ENCODE measurements around the gene MAPKAP1.
"Not testable (repeated sequence)": the region's sequence is repeated elsewhere in the genome, so short reads cannot be mapped to it uniquely, and the experiment has no call there.

MAPKAP1 gene

DNA sequence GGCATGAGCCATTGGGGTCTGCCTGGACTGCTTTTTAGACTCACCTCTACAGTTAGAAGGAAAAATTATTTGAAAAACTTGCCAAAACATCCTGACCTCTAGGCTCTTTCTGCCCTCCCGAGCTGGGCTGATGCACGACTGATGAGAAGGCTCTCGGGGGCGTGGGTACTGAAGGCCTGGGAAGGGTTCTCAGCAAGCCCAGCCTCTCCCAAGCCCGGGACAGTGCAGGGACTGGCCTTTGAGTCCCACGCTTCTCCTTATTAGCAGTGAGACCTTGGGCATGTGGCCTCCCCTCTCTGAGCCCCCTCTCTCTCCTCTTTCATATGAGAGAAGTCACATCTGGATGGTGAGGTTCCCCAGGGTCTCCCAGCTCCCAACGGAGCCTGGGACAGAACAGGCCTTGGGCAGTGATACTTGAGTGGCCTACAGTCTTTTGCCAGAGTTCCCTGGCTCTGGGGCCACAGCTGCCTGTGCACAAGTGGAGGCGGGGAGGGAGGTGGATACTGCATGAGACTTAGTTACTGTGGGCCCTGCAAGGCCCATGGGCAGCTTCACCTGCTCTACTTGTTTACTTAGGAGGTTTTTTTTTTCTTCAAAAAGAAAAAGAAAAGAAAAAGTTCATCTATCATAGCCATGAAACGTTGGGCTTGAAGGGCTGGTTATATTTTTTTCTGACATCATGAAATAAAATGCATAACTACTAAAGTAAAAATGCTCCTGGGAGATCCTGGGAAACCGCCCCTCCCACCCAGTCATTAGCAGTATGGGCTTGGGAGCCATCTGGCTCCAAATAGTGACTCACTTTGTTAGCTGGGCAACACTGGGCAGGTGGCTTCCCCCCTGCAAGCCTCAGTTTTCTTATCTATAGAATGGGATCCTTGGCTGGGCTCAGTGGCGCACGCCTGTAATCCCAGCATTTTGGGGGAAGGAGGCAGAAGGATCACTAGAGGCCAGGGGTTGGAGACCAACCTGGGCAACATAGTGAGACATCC, 306.0 kb downstream of the MAPKAP1 start:
- DNase-seq (ENCODE audit: low read depth), result peak; percentile 14
- no peak overlapping the region for H3K4me3 ChIP-seq (ENCODE audit: low read length)
- TF ChIP-seq, protein P1, sequence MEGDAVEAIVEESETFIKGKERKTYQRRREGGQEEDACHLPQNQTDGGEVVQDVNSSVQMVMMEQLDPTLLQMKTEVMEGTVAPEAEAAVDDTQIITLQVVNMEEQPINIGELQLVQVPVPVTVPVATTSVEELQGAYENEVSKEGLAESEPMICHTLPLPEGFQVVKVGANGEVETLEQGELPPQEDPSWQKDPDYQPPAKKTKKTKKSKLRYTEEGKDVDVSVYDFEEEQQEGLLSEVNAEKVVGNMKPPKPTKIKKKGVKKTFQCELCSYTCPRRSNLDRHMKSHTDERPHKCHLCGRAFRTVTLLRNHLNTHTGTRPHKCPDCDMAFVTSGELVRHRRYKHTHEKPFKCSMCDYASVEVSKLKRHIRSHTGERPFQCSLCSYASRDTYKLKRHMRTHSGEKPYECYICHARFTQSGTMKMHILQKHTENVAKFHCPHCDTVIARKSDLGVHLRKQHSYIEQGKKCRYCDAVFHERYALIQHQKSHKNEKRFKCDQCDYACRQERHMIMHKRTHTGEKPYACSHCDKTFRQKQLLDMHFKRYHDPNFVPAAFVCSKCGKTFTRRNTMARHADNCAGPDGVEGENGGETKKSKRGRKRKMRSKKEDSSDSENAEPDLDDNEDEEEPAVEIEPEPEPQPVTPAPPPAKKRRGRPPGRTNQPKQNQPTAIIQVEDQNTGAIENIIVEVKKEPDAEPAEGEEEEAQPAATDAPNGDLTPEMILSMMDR (IDR thresholded peaks at IDR 0.05; ENCODE audit: insufficient read depth, low read depth, low read length, missing control alignments), result no peak

DNA sequence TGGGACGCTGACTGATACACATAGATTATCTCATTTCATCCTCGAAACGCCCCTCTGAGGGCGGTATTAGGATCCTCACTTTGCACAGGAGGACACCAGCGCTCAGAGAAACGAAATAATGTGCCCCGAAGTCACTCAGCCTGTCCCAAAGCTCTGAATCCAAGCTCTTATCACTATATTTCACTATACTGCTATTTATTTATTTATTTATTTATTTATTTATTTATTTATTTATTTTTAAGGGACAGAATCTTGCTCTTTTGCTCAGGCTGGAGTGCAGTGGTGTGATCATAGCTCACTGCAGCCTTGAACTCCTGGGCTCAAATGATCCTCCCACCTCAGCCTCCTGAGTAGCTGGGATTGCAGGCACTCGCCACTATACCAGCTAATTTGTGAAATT, 306.8 kb downstream of the MAPKAP1 start:
- not testable (repeated sequence) for H3K4me3 ChIP-seq (ENCODE audit: low read length); DNase-seq (ENCODE audit: low read depth)

DNA sequence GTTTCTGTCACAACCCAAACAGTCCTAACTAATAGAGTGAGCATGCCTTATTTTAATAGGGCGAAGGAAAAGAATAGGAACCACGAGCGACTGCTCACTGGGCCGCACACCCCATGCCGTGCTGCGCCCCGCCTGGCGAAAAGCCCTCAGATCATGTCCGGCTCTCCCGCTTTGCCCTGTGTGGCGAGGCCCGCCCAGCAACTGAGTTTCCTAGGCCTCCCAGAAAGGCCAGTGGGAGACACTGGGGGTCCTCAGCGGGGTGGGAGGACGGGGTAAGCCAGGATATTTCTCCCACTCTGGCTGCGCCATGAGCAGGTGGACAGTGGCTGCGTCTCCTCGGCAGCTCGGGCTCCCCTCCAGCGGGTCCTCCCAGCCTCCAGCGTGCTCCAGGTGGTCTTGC, 307.3 kb downstream of the MAPKAP1 start:
- H3K4me3 ChIP-seq (ENCODE audit: low read length), result no peak overlapping the region
- DNase-seq (ENCODE audit: low read depth), result no peak
- TF ChIP-seq, protein P1 (IDR thresholded peaks at IDR 0.05; ENCODE audit: insufficient read depth, low read depth, low read length, missing control alignments), result no peak

DNA sequence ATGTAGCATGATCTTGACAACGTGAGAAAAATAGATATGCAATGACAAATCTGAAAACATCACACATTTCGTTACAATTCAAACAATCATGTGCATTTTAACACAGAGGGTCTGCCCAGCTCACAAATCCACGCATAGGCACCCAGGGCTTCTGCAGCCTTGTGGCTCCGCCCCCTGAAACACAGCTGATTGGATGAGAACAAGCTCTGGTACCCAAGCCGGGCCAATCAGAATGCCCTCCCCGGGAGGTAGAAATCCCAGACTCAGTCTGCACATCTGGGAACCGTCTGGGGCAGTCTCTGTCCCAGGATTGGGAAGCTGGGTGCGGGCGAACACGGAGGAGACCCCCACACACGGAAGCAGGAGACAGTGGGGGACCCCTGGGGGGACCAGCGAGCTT, 307.8 kb downstream of the MAPKAP1 start:
- no peak overlapping the region for H3K4me3 ChIP-seq (ENCODE audit: low read length)
- TF ChIP-seq, protein P1 (IDR thresholded peaks at IDR 0.05; ENCODE audit: insufficient read depth, low read depth, low read length, missing control alignments), result no peak
- no peak for DNase-seq (ENCODE audit: low read depth)

DNA sequence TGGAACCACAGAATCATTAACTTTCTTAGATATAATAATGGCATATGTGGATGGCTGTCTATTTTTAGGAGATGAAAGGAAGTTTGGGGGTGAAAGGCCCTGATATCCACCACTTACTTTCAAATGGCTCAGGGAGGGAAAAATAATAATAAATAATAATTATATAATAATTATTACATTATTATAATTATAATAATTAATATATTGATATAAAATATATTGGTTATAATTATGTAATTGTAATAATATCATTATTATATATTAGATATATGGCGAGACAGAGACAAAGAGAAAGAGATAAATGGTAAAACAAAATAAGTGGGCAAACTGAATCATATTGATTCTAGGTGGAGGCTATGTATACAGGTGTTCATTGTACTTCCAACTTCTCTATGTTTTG, 308.8 kb downstream of the MAPKAP1 start:
- TF ChIP-seq, protein P1 (IDR thresholded peaks at IDR 0.05; ENCODE audit: insufficient read depth, low read depth, low read length, missing control alignments), result no peak
- no peak overlapping the region for H3K4me3 ChIP-seq (ENCODE audit: low read length)
- no peak for DNase-seq (ENCODE audit: low read depth)

DNA sequence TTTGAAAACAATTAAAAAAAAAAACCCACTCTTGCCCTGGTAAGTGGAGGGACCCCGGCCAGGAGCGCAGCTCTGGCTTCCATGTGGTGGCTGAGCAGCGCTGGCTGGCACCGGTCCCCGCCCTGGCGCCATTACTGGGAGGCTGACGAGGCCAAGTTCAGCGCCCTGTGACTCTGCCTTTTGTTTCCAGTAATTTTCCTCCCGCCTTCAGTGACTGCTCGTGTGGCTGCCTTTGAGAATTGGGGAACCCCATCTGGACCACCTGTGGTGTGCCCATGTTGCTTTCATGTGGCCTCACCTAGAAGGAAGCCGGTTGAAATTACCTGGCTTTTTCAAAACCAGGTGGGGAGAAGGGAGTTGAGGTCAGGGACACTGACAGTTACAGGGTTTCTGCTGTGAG, 309.3 kb downstream of the MAPKAP1 start:
- no peak for DNase-seq (ENCODE audit: low read depth)
- TF ChIP-seq, protein P1 (IDR thresholded peaks at IDR 0.05; ENCODE audit: insufficient read depth, low read depth, low read length, missing control alignments), result no peak
- H3K4me3 ChIP-seq (ENCODE audit: low read length), result no peak overlapping the region

DNA sequence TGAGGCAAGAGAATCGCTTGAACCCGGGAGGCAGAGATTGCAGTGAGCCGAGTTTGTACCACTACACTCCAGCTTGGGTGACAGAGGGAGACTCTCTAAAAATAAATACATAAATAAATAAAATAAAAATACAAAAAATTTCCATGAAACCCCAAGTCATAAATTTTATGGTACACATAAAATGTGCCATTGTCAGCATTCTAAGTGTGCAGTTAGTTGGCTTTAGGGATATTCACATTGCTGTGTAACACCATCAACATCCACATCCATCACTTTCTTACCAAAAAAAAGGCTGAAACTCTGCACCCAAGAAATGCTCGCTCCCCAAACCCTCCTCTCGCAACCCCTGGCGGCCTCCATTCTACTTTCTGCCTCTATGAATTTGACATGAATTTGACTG, 310.2 kb downstream of the MAPKAP1 start:
- DNase-seq (ENCODE audit: low read depth), result no peak
- TF ChIP-seq, protein P1 (IDR thresholded peaks at IDR 0.05; ENCODE audit: insufficient read depth, low read depth, low read length, missing control alignments), result no peak
- H3K4me3 ChIP-seq (ENCODE audit: low read length), result no peak overlapping the region
